ENCODE data around the gene KRTAP3-1. TPM values are rescaled to one million over a fixed set of nuclear protein-coding genes. Genes with fewer than 3 reads are reported as not detected.
"Not testable (repeated sequence)": the region's sequence is repeated elsewhere in the genome, so short reads cannot be mapped to it uniquely, and the experiment has no call there.

Gene KRTAP3-1
- not detected for polyA plus RNA-seq (2013, experiment 1 of 2)
- not detected for polyA plus RNA-seq (2013, experiment 2 of 2)

- peaks cover 11% of the 10 kb centered on the region for H3K4me1 ChIP-seq (ENCODE audit: control insufficient read depth, insufficient read depth, low read length, poor library complexity, severe bottlenecking)
- H3K27ac ChIP-seq (ENCODE audit: low read depth, low read length, severe bottlenecking), result no peak within 1 kb of the TSS
- no peaks in the 10 kb centered on the region for H3K9me3 ChIP-seq (ENCODE audit: control insufficient read depth, low read length)
- WGBS, 2 experiments (ENCODE audit: insufficient coverage in 2 of 2), result 85 to 87% methylated on average over 4 to 6 of the region's 8 CpGs
- H3K36me3 ChIP-seq (ENCODE audit: control insufficient read depth, insufficient read depth, low read length), result no peaks in the 10 kb centered on the region
- no peak within 1 kb of the TSS for H3K4me3 ChIP-seq (ENCODE audit: extremely low read depth, insufficient read depth, low read length, poor library complexity, severe bottlenecking)
Measured at GRCh38 chr17:41008811-41009210, at the start of gene KRTAP3-1. TSS of gene KRTAP3-1 (minus strand) at chr17:41009128. CDS start at chr17:41009074, 54 bp downstream.

GRCh38 chr17:41057547-41057946 is 48.6 kb upstream of the KRTAP3-1 start:
- H3K9me3 ChIP-seq (ENCODE audit: control insufficient read depth, low read length), result peaks cover 17% of the 10 kb centered on the region
- no peak overlapping the region for H3K4me3 ChIP-seq (ENCODE audit: extremely low read depth, insufficient read depth, low read length, poor library complexity, severe bottlenecking)
- WGBS, 2 experiments (ENCODE audit: insufficient coverage in 2 of 2), result 100% methylated on average over 1 of the region's 1 CpG; no CpG with 5 or more reads in 1 of the 2 experiments
- H3K4me1 ChIP-seq (ENCODE audit: control insufficient read depth, insufficient read depth, low read length, poor library complexity, severe bottlenecking), result peaks cover 11% of the 10 kb centered on the region
- no peak overlapping the region for H3K27ac ChIP-seq (ENCODE audit: low read depth, low read length, severe bottlenecking)
- H3K36me3 ChIP-seq (ENCODE audit: control insufficient read depth, insufficient read depth, low read length), result no peaks in the 10 kb centered on the region

- peaks cover 17% of the 10 kb centered on the region for H3K9me3 ChIP-seq (ENCODE audit: control insufficient read depth, low read length)
- WGBS, 2 experiments (ENCODE audit: insufficient coverage in 2 of 2), result no CpG with 5 or more reads among the region's 6 CpGs
- not testable (repeated sequence) for H3K4me3 ChIP-seq (ENCODE audit: extremely low read depth, insufficient read depth, low read length, poor library complexity, severe bottlenecking); H3K4me1 ChIP-seq (ENCODE audit: control insufficient read depth, insufficient read depth, low read length, poor library complexity, severe bottlenecking); H3K27ac ChIP-seq (ENCODE audit: low read depth, low read length, severe bottlenecking); H3K36me3 ChIP-seq (ENCODE audit: control insufficient read depth, insufficient read depth, low read length)
Measured at GRCh38 chr17:41055130-41055529, 46.2 kb upstream of the KRTAP3-1 start, which contains the start of gene KRTAP2-2. TSS of gene KRTAP2-2 (minus strand) at chr17:41055230. CDS start at chr17:41055211, 19 bp downstream.

GRCh38 chr17:41054556-41054955 is 45.6 kb upstream of the KRTAP3-1 start:
- 92 to 96% methylated on average over 3 to 5 of the region's 9 CpGs for WGBS, 2 experiments (ENCODE audit: insufficient coverage in 2 of 2)
- peaks cover 17% of the 10 kb centered on the region for H3K9me3 ChIP-seq (ENCODE audit: control insufficient read depth, low read length)
- H3K4me1 ChIP-seq (ENCODE audit: control insufficient read depth, insufficient read depth, low read length, poor library complexity, severe bottlenecking); H3K27ac ChIP-seq (ENCODE audit: low read depth, low read length, severe bottlenecking); H3K36me3 ChIP-seq (ENCODE audit: control insufficient read depth, insufficient read depth, low read length); H3K4me3 ChIP-seq (ENCODE audit: extremely low read depth, insufficient read depth, low read length, poor library complexity, severe bottlenecking): not testable (repeated sequence)

- no peak overlapping the region for H3K4me3 ChIP-seq (ENCODE audit: extremely low read depth, insufficient read depth, low read length, poor library complexity, severe bottlenecking)
- peaks cover 5% of the 10 kb centered on the region for H3K4me1 ChIP-seq (ENCODE audit: control insufficient read depth, insufficient read depth, low read length, poor library complexity, severe bottlenecking)
- H3K36me3 ChIP-seq (ENCODE audit: control insufficient read depth, insufficient read depth, low read length), result no peaks in the 10 kb centered on the region
- peaks cover 17% of the 10 kb centered on the region for H3K9me3 ChIP-seq (ENCODE audit: control insufficient read depth, low read length)
- no peak overlapping the region for H3K27ac ChIP-seq (ENCODE audit: low read depth, low read length, severe bottlenecking)
- WGBS, 2 experiments (ENCODE audit: insufficient coverage in 2 of 2), result 84 to 86% methylated on average over 4 of the region's 4 CpGs
Measured at GRCh38 chr17:41054025-41054424, 45.1 kb upstream of the KRTAP3-1 start.

GRCh38 chr17:41052566-41052965 is 43.6 kb upstream of the KRTAP3-1 start:
- Histone ChIP-seq H3K27ac (ENCODE audit: low read depth, low read length, severe bottlenecking) (no peak overlapping the region), H3K4me3 (ENCODE audit: extremely low read depth, insufficient read depth, low read length, poor library complexity, severe bottlenecking) (no peak overlapping the region), H3K9me3 (ENCODE audit: control insufficient read depth, low read length) (peaks cover 17% of the 10 kb centered on the region), H3K4me1 (ENCODE audit: control insufficient read depth, insufficient read depth, low read length, poor library complexity, severe bottlenecking) (peaks cover 8% of the 10 kb centered on the region), H3K36me3 (ENCODE audit: control insufficient read depth, insufficient read depth, low read length) (no peaks in the 10 kb centered on the region)

GRCh38 chr17:41049110-41049509 is 40.2 kb upstream of the KRTAP3-1 start:
- H3K9me3 ChIP-seq (ENCODE audit: control insufficient read depth, low read length), result peaks cover 5% of the 10 kb centered on the region
- H3K36me3 ChIP-seq (ENCODE audit: control insufficient read depth, insufficient read depth, low read length), result no peaks in the 10 kb centered on the region
- H3K4me3 ChIP-seq (ENCODE audit: extremely low read depth, insufficient read depth, low read length, poor library complexity, severe bottlenecking), result no peak overlapping the region
- peaks cover 8% of the 10 kb centered on the region for H3K4me1 ChIP-seq (ENCODE audit: control insufficient read depth, insufficient read depth, low read length, poor library complexity, severe bottlenecking)
- 81 to 88% methylated on average over 2 of the region's 2 CpGs for WGBS, 2 experiments (ENCODE audit: insufficient coverage in 2 of 2)
- peak overlapping the region; percentile 70 for H3K27ac ChIP-seq (ENCODE audit: low read depth, low read length, severe bottlenecking)

GRCh38 chr17:41048441-41048840 is 39.5 kb upstream of the KRTAP3-1 start:
- 72 to 75% methylated on average over 2 to 4 of the region's 7 CpGs for WGBS, 2 experiments (ENCODE audit: insufficient coverage in 2 of 2)
- H3K4me1 ChIP-seq (ENCODE audit: control insufficient read depth, insufficient read depth, low read length, poor library complexity, severe bottlenecking), result peaks cover 8% of the 10 kb centered on the region
- no peaks in the 10 kb centered on the region for H3K36me3 ChIP-seq (ENCODE audit: control insufficient read depth, insufficient read depth, low read length)
- no peak overlapping the region for H3K4me3 ChIP-seq (ENCODE audit: extremely low read depth, insufficient read depth, low read length, poor library complexity, severe bottlenecking)
- peaks cover 4% of the 10 kb centered on the region for H3K9me3 ChIP-seq (ENCODE audit: control insufficient read depth, low read length)
- peak overlapping the region; percentile 70 for H3K27ac ChIP-seq (ENCODE audit: low read depth, low read length, severe bottlenecking)

GRCh38 chr17:41046735-41047465 is 38.0 kb upstream of the KRTAP3-1 start, which contains the start of gene KRTAP2-1:
TSS of gene KRTAP2-1 (minus strand) at chr17:41047316. CDS start at chr17:41047267, 49 bp downstream.
- H3K4me3 ChIP-seq (ENCODE audit: extremely low read depth, insufficient read depth, low read length, poor library complexity, severe bottlenecking); H3K27ac ChIP-seq (ENCODE audit: low read depth, low read length, severe bottlenecking): not testable (repeated sequence)
- 70 to 95% methylated on average over 4 of the region's 33 CpGs for WGBS, 2 experiments (ENCODE audit: insufficient coverage in 2 of 2)

GRCh38 chr17:41042953-41043352 is 34.0 kb upstream of the KRTAP3-1 start:
- Histone ChIP-seq H3K4me1 (ENCODE audit: control insufficient read depth, insufficient read depth, low read length, poor library complexity, severe bottlenecking) (no peaks in the 10 kb centered on the region), H3K4me3 (ENCODE audit: extremely low read depth, insufficient read depth, low read length, poor library complexity, severe bottlenecking) (no peak overlapping the region), H3K27ac (ENCODE audit: low read depth, low read length, severe bottlenecking) (no peak overlapping the region), H3K36me3 (ENCODE audit: control insufficient read depth, insufficient read depth, low read length) (no peaks in the 10 kb centered on the region), H3K9me3 (ENCODE audit: control insufficient read depth, low read length) (no peaks in the 10 kb centered on the region)
- no CpG with 5 or more reads among the region's 1 CpG for whole genome bisulfite sequencing, 2 experiments (ENCODE audit: insufficient coverage in 2 of 2)

More at GRCh38 chr17:41046735-41047465, 38.0 kb upstream of the KRTAP3-1 start, which contains the start of gene KRTAP2-1:
- not testable (repeated sequence) for H3K9me3 ChIP-seq (ENCODE audit: control insufficient read depth, low read length); H3K4me1 ChIP-seq (ENCODE audit: control insufficient read depth, insufficient read depth, low read length, poor library complexity, severe bottlenecking); H3K36me3 ChIP-seq (ENCODE audit: control insufficient read depth, insufficient read depth, low read length)
